GM19099 (cell line): ENCODE measurements around the gene ACOXL.

Experiments used
- POLR2A ChIP-seq: IDR thresholded peaks from 3 replicates; pipeline ENCODE4 v1.6.1; 2011; ENCODE audit warnings: low read depth; ENCODE audit not compliant: insufficient read length; ENCODE audit errors: extremely low read depth

Gene ACOXL

DNA sequence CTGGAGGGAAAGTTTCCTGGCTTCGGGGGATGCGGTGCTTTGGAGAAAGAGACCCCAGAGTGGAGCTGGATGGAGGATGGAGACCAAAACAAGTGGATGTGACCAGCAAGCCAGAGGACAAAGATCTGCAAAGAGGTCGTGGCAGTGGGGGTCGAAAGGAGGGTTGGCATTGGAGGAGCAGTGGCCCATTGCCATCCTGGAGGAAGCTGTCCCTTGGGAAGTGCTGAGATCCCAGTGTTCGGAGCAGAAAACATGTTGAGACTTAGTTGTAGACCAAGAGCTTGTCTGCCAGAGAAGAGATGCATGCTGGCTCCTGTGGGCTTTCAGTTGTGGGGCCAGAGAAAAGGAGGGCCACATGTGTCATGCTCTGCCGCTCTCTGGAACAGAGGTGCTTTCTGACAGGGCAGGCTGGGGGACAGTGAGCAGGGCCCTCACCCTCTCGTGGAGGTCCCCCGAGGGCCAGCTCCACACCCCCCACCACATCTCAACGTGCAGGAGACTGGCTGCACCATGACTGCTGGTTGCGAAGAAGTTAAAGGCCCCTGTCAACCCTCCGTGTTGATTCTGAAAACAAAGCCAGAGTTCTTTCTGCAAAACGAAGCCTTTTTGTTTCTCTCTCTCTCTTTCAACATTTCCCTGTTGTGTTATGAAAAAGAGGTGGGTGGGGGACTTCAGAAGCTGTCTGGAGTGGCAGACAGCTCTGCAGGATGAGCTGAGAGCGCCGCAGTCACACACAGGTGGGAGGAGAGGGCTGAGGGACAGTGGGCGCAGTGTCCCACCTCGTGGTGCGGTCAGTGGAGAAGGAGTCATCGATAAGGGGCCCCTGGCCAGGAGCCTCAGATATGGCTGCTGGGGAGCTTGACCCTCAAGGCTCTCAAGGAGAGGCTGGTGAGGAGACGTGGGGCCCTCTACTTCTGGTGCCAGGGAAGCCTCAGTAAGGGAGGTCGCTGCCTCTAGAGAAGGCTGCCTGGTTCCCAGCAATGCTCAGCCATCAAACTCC, 310.7 kb downstream of the ACOXL start:
- no peak for TF ChIP-seq POLR2A

- TF ChIP-seq POLR2A: no peak
Observed at GRCh38 chr2:111044066-111044465, 311.7 kb downstream of the ACOXL start.

DNA sequence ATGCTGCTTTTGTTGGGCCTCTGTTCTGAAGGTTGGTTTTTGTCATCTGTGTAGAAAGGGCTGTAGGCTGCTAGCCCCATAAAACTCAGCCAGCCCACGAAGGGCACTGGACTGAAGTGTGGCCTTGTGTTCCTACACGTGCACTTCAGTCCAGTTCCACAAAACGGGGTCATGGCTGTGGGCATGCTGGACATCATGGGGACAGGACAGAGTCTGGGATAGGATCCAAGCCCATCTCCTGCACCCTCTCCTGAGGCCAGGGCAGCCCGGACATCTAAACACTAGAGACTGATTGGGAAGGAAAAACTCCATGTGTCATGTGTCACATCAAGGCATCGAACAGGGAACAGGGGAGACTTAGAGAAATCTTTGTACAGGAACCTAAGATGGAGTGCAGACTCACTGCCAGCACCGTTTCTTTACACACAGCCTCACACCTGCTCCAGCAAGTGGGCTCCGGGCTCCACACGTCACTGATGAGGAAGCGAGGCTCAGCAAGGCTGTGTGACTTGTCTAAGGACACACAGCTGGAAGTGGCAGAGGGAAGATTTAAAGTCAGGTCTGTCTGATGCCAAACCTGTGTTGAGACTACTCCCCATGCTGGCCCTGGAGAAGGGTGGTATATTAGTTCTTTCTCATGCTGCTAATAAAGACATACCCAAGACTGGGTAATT, 313.5 kb downstream of the ACOXL start:
- TF ChIP-seq POLR2A: no peak

- TF ChIP-seq POLR2A: no peak
Observed at GRCh38 chr2:111046670-111047069, 314.3 kb downstream of the ACOXL start.

GRCh38 chr2:111048856-111049768, 316.7 kb downstream of the ACOXL start:
- TF ChIP-seq POLR2A: no peak

DNA sequence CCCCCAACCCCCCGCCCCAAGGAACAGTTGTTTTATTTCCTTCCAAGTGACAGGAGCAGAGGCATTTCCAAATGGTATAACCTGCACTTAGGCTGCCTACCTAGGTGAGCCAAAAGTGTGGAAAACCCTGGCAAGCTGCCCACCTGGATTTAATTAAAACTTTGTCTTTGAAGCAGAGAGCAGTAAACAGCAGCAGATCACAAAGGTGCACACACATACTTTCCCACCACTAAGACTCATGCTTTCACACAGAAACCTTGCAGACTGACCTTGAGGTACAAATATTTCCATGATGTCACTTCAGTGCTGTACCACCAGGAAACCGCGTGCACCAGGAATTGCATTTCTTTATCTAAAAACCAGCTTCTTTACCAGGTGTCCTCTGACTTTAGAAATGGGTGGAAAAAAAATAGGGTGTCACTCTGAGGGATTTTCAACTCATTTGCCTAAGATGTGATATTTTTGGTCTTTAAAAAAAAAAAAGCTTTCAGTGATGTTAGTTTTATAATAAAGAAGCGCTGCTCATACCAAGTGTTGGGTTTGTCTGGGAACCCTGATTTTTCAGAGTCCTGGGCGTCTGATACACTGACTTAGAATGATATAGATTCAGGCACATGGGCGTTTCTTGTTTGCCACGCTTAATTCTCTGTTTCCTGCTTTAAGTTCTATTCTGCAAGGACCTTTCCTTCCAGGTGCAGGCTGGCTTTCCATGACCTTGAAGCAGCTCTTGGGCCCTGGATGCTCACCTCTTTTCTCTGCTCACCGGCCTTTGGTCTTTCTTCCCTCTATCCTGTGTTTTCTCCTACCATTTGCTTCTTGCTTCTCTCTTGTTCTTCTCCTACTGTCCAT, 317.6 kb downstream of the ACOXL start:
- no peak for TF ChIP-seq POLR2A

DNA sequence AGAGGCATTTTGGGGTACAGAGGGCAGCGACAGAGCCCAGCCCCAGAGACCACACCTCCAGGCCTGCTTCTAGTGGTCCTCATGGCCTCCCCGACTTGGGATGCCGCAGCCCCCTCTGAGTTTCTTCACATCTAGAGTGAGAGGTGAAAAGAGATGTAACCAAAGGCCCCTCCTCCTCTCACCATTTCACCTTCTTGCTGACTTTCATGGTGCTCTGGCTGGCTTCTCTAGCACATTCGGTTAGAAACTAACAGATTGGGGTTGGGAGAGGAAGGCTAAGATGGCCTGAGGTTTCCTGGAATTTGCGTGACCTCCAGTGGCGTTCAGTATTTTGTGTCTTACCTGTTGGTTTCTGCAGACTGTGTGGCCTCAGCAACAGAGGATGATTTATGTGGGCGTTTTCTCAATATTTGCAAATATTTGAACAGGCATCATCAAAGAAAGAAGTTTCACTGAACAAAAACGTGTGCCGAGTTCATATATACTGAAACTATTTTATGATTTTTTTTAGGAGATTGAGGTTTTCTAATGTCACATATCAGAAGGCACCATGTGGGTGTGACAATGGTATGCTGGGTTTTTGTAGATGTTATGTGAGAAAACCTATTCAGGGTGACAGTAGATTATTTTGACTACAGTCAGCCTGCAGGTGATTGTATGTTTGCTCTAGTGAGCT, 318.5 kb downstream of the ACOXL start:
- TF ChIP-seq POLR2A: no peak

DNA sequence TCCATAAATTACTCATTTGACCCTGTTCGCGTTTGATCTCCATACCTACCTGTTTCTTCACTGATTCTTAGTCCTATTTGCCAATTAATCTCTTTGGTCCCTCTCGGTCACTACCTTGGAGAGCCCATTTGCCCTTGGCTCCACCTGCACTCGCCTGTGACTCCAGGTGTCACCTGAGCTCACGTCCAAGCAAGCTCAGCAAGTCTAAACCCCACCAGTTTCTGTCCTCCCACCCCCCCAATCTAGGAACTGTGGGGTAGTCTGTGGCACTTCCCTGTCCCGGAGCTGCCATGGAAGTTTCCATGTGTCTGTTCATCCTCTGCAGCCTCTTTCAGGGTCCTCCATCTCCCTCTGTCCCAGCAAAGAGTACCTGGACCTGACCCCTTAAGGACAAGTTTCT, 320.2 kb downstream of the ACOXL start:
- no peak for TF ChIP-seq POLR2A

- no peak for TF ChIP-seq POLR2A
Observed at GRCh38 chr2:111053266-111053665, 320.9 kb downstream of the ACOXL start.

GRCh38 chr2:111053825-111054515, 321.6 kb downstream of the ACOXL start:
- TF ChIP-seq POLR2A: no peak

GRCh38 chr2:111054791-111055691, 322.7 kb downstream of the ACOXL start:
- TF ChIP-seq POLR2A: no peak

GRCh38 chr2:111055735-111056134, 323.4 kb downstream of the ACOXL start:
- no peak for TF ChIP-seq POLR2A
